GM12865 (cell line): ENCODE data around the gene TMEM198.

ENCODE experiments used
- DNase-seq: peaks from one replicate; pipeline ENCODE4 v3.0.0; 2010; ENCODE audit warnings: low read depth
- H3K4me3 ChIP-seq: 2 replicates; pipeline ENCODE4 v1.5.1; 2011; ENCODE audit warnings: mild to moderate bottlenecking, low read depth, low read length, control low read depth
- TF ChIP-seq, protein P1 (sequence below): IDR thresholded peaks from 2 replicates; pipeline ENCODE4 v1.5.1; 2011; ENCODE audit warnings: low read length, control low read depth, low read depth, inconsistent platforms; ENCODE audit not compliant: insufficient read depth; ENCODE audit errors: missing control alignments

Gene TMEM198

GRCh38 chr2:219553168-219553417, 9.3 kb downstream of the TMEM198 start:
- TF ChIP-seq, protein P1, sequence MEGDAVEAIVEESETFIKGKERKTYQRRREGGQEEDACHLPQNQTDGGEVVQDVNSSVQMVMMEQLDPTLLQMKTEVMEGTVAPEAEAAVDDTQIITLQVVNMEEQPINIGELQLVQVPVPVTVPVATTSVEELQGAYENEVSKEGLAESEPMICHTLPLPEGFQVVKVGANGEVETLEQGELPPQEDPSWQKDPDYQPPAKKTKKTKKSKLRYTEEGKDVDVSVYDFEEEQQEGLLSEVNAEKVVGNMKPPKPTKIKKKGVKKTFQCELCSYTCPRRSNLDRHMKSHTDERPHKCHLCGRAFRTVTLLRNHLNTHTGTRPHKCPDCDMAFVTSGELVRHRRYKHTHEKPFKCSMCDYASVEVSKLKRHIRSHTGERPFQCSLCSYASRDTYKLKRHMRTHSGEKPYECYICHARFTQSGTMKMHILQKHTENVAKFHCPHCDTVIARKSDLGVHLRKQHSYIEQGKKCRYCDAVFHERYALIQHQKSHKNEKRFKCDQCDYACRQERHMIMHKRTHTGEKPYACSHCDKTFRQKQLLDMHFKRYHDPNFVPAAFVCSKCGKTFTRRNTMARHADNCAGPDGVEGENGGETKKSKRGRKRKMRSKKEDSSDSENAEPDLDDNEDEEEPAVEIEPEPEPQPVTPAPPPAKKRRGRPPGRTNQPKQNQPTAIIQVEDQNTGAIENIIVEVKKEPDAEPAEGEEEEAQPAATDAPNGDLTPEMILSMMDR: no peak
- no peak for DNase-seq
- no peak overlapping the region for H3K4me3 ChIP-seq

- no peak for DNase-seq
- TF ChIP-seq, protein P1: no peak
- no peak overlapping the region for H3K4me3 ChIP-seq
Observed at GRCh38 chr2:219553463-219553963, 9.7 kb downstream of the TMEM198 start.

- TF ChIP-seq, protein P1: no peak
- no peak for DNase-seq
- H3K4me3 ChIP-seq: no peak overlapping the region
Observed at GRCh38 chr2:219554350-219554749, 10.5 kb downstream of the TMEM198 start.

DNA sequence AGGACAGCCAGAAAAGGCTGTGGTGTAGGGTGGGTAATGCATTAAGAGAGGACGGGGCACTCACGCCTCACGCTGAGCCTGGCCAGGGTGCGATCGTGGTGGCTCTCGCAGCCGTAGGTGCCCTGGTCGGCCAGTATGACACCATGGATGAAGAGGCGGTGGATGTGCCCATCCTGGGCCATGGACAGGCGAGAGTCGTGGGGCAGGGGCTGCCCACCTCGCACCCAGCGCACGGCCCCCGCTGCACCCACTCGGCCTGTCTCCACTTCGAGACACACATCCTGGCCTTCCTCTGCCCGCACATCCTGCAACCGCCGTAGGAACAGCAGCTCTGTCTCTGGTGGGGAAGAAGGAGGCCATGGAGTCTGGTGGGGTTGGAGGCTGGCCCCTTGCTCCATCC, 12.1 kb downstream of the TMEM198 start:
- TF ChIP-seq, protein P1: no peak
- no peak for DNase-seq
- no peak overlapping the region for H3K4me3 ChIP-seq

DNA sequence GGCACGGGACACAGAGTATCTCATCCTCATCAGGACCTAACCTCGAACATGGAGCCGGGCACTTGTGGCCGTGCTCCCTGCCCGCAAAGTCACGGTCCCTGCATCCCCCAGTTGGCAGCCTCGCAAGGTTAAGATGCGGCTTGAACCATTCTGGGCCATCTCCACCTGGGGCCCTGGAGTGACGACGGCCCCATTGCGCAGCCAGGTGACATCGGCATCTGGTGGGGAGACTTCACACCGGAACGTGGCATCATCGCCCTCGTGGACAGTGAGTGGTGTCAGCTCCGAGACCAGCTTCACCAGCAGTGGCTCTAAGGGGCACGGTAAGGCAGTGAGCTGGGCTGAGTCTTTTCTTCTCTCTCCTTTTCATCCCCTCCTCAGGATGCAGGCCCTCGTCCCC, 12.6 kb downstream of the TMEM198 start:
- DNase-seq: no peak
- H3K4me3 ChIP-seq: no peak overlapping the region
- TF ChIP-seq, protein P1: no peak

GRCh38 chr2:219557320-219557719, 13.5 kb downstream of the TMEM198 start:
- TF ChIP-seq, protein P1: no peak

More at GRCh38 chr2:219557320-219557719, 13.5 kb downstream of the TMEM198 start:
- H3K4me3 ChIP-seq: no peak overlapping the region
- no peak for DNase-seq
